Measurements from ENCODE around the gene KRTAP19-2. TPM values are rescaled to one million over a fixed set of nuclear protein-coding genes. Genes with fewer than 3 reads are reported as not detected.
"Not testable (repeated sequence)": the region's sequence is repeated elsewhere in the genome, so short reads cannot be mapped to it uniquely, and the experiment has no call there.

The KRTAP19-2 gene
- not detected in 2 replicates for total RNA-seq (2014; rRNA removed; shearing (Covaris generic))

- DNase-seq (ENCODE audit: low read depth), result no peak
Measured at GRCh38 chr21:30487336-30487735, at the start of gene KRTAP19-2. TSS of gene KRTAP19-2 (minus strand) at chr21:30487436. CDS start at chr21:30487348, 88 bp downstream.

DNA sequence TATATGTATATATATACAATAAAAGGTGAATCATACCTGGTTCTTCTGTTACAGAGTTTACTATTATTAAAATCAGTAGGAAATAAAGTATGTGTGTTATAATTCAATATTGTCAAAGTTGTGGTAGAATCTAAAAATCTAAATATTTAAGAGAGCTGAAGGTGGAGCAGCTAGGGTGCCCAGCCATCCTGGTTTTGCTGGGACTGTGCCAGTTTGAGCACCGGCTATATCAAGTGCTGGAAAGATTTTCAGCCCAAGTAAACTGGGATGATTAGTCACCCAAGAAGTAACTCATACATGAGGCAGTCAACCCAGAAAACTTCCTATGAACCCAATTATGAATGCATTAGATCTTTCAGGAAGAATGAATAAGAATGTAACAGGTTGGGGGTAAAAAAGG, 31.6 kb upstream of the KRTAP19-2 start:
- no peak for DNase-seq (ENCODE audit: low read depth)

GRCh38 chr21:30515681-30516080, 28.4 kb upstream of the KRTAP19-2 start:
- DNase-seq (ENCODE audit: low read depth), result no peak

- DNase-seq (ENCODE audit: low read depth), result not testable (repeated sequence)
Measured at GRCh38 chr21:30505621-30506205, 18.5 kb upstream of the KRTAP19-2 start.

DNA sequence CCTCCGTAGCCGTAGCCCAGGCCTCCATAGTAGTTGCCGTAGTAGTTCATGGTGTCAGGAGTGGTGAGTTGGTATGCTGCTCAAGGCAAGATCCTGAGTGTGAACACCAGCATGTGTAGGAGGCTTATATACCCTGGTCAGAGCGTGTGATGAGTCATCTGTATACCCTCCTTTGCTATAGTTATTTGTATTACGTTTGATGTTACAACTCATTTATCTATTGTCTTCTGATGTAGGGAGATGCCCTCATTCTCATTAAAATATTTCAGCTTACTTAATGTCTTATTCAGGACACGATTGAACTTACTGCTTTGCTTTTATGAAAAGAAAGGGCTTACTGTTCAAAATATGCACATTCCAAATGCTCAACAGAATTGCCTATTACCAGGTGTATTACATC, 14.8 kb upstream of the KRTAP19-2 start, which contains the start of gene KRTAP19-5:
KRTAP19-5 (minus strand) TSS at position 101 of the 400 bp plus-strand sequence; CDS start at position 50, 51 bp downstream.
- no peak for DNase-seq (ENCODE audit: low read depth)

- DNase-seq (ENCODE audit: low read depth), result no peak
Measured at GRCh38 chr21:30497065-30497464, 9.8 kb upstream of the KRTAP19-2 start, which contains the start of gene KRTAP19-4. TSS of gene KRTAP19-4 (minus strand) at chr21:30497165. CDS start at chr21:30497110, 55 bp downstream.

DNA sequence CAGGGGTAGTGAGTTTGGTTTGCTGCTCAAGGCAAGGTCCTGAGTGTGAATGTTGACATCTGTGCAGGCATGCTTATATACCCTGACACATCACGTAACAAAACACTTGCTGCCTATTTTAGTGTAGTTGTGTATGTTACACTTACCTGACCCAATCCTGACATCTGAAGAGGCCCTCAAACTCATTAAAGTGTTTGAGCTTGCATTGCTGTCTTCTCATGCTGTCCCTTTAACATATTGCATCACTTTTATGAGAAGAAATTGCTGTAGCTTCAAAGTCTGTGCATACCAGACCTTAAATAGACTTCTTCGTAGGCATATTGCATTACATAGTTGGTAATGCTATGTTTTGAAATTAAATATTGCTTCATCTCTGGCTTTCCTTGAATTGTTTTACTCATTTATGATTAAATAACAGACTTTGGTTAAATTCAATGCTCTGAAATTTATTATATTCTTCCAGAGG, 4.8 kb upstream of the KRTAP19-2 start, which contains the start of gene KRTAP19-3:
KRTAP19-3 (minus strand) TSS at position 51 of the 466 bp plus-strand sequence. CDS start 56 bp downstream, outside the sequence.
- DNase-seq (ENCODE audit: low read depth), result no peak

- DNase-seq (ENCODE audit: low read depth), result no peak
Measured at GRCh38 chr21:30486180-30486579, 1.1 kb downstream of the KRTAP19-2 start.

- no peak for DNase-seq (ENCODE audit: low read depth)
Measured at GRCh38 chr21:30482130-30482529, 5.1 kb downstream of the KRTAP19-2 start.

GRCh38 chr21:30480145-30480544, 7.1 kb downstream of the KRTAP19-2 start, which contains the start of gene KRTAP19-1:
TSS of gene KRTAP19-1 (minus strand) at chr21:30480367. CDS start at chr21:30480317, 50 bp downstream.
- DNase-seq (ENCODE audit: low read depth), result no peak

DNA sequence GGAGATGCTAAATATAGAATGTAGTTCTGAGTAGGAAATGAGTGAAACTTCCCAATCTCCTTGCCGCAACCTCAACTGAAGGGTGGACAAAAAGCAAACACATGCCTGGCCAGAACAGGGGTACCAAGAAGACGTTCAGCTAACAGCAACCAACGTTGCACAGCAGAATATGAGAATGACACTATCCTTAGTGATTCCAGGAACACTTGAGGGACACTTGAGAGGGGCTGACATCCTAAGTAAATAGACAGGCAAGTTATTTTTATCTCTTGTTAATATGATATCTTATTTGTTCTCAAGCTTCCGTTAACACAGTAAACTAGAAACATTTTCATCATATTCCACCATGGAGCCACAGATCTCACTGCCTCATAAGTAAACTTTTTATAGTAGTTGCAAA, 8.0 kb downstream of the KRTAP19-2 start:
- DNase-seq (ENCODE audit: low read depth), result no peak

GRCh38 chr21:30478004-30478403, 9.2 kb downstream of the KRTAP19-2 start:
- no peak for DNase-seq (ENCODE audit: low read depth)

- no peak for DNase-seq (ENCODE audit: low read depth)
Measured at GRCh38 chr21:30468900-30469714, 18.1 kb downstream of the KRTAP19-2 start.

DNA sequence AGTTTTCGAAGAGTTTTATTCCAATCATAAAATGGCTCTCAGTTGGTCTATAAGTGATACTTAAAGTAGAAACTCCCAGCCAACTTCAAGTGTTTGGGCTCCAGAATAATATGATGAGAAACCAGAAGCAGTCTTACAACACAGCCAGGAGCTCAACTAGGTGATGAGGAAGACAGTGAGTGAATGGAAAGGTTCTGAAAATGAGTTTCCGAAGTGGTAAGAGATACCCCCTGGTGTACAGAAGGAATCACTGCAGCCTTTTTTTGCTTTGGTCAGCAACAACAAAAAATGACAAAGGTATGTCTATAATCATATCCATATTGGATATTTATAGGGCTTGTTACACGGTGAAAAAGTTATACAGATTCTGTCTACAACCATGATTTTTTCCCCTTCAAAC, 23.5 kb downstream of the KRTAP19-2 start:
- no peak for DNase-seq (ENCODE audit: low read depth)

GRCh38 chr21:30448514-30448913, 38.7 kb downstream of the KRTAP19-2 start:
- no peak for DNase-seq (ENCODE audit: low read depth)

DNA sequence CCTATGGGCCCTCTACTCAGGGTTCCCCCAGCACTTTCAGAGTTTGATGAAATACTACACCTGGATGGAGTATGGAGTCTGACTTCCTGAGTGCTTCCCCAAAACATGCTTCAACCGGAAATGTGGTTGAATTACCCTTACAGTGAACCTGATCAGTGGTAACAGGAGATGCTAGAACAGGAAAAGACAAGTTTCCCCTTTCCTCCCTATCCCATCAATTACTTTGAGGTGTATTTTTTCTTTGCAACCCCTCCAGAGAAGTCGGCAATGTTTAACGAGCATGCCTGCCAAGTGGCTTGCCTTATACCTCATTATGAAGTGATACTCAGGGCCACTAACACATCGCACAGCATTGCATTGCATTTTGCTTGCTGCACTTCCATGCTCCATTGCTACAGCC, 40.2 kb downstream of the KRTAP19-2 start:
- no peak for DNase-seq (ENCODE audit: low read depth)

DNA sequence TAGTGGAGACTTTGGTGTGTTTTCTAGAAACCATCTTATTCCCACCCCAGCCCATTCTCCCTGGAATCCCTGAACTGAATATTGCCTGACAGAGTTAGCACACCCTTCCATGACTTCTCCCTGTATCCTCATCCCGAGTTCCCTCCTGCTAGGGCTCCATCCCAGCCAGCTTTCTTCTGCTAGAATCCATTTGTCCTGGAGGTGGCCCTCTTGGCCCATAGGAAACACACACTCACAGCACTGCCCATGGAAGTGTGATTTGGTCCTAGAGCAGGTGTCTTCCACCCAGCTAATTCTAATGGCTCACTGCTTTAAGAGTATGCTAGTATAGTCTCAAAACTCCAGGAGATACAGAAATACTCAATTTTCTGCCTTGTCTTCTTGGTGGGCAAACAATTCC, 43.0 kb downstream of the KRTAP19-2 start:
- no peak for DNase-seq (ENCODE audit: low read depth)

GRCh38 chr21:30443226-30443625, 44.0 kb downstream of the KRTAP19-2 start:
- no peak for DNase-seq (ENCODE audit: low read depth)

GRCh38 chr21:30439975-30440374, 47.3 kb downstream of the KRTAP19-2 start, which contains the start of gene KRTAP15-1:
TSS of gene KRTAP15-1 (plus strand) at chr21:30440275. CDS start at chr21:30440328, 53 bp downstream.
- no peak for DNase-seq (ENCODE audit: low read depth)
